Measurements from ENCODE around the gene FUT6.

The FUT6 gene

GRCh38 chr19:5806905-5807304 is 32.6 kb downstream of the FUT6 start:
- no peak for TF ChIP-seq CTCF (IDR thresholded peaks at IDR 0.05; ENCODE audit: extremely low read depth, insufficient read depth, missing control alignments)
- DNase-seq (ENCODE audit: low spot score), result no peak
- in situ Hi-C loops (cut with MboI; ENCODE audit: low pct_unique_long_range_greater_than_20kb, low sequenced_read_pairs, unreplicated experiment), result loop anchor here (25.0 kb wide), 1 partner anchor 205 kb away; no protein-coding TSS in a partner anchor

- TF ChIP-seq CTCF (IDR thresholded peaks at IDR 0.05; ENCODE audit: extremely low read depth, insufficient read depth, missing control alignments), result no peak
- DNase-seq (ENCODE audit: low spot score), result no peak
- in situ Hi-C loops (cut with MboI; ENCODE audit: low pct_unique_long_range_greater_than_20kb, low sequenced_read_pairs, unreplicated experiment), result loop anchor here (25.0 kb wide), 1 partner anchor 206 kb away; no protein-coding TSS in a partner anchor
Observed at GRCh38 chr19:5806133-5806489, 33.4 kb downstream of the FUT6 start.

- in situ Hi-C loops (cut with MboI; ENCODE audit: low pct_unique_long_range_greater_than_20kb, low sequenced_read_pairs, unreplicated experiment), result loop anchor here (25.0 kb wide), 1 partner anchor 207 kb away; no protein-coding TSS in a partner anchor
Observed at GRCh38 chr19:5805462-5806132, 33.9 kb downstream of the FUT6 start.

GRCh38 chr19:5804516-5805461 is 34.7 kb downstream of the FUT6 start, which contains the start of gene NRTN:
TSS of gene NRTN (plus strand) at chr19:5805067. CDS start at chr19:5824166, 19,099 bp downstream.
- in situ Hi-C loops (cut with MboI; ENCODE audit: low pct_unique_long_range_greater_than_20kb, low sequenced_read_pairs, unreplicated experiment), result loop anchor here (25.0 kb wide), 1 partner anchor 208 kb away; no protein-coding TSS in a partner anchor
- TF ChIP-seq CTCF (IDR thresholded peaks at IDR 0.05; ENCODE audit: extremely low read depth, insufficient read depth, missing control alignments), result no peak
- peak; percentile 89 for DNase-seq (ENCODE audit: low spot score)

More at GRCh38 chr19:5805462-5806132, 33.9 kb downstream of the FUT6 start:
- TF ChIP-seq CTCF (IDR thresholded peaks at IDR 0.05; ENCODE audit: extremely low read depth, insufficient read depth, missing control alignments), result peak; percentile 69
- DNase-seq (ENCODE audit: low spot score), result peak; percentile 81

- peak; percentile 99 for DNase-seq (ENCODE audit: low spot score)
- in situ Hi-C loops (cut with MboI; ENCODE audit: low pct_unique_long_range_greater_than_20kb, low sequenced_read_pairs, unreplicated experiment), result loop anchor here (25.0 kb wide), 1 partner anchor 208 kb away; no protein-coding TSS in a partner anchor
- peak; percentile 97 for TF ChIP-seq CTCF (IDR thresholded peaks at IDR 0.05; ENCODE audit: extremely low read depth, insufficient read depth, missing control alignments)
Observed at GRCh38 chr19:5803752-5804515, 35.6 kb downstream of the FUT6 start.

GRCh38 chr19:5803441-5803751 is 36.1 kb downstream of the FUT6 start:
- in situ Hi-C loops (cut with MboI; ENCODE audit: low pct_unique_long_range_greater_than_20kb, low sequenced_read_pairs, unreplicated experiment), result loop anchor here (25.0 kb wide), 1 partner anchor 209 kb away; no protein-coding TSS in a partner anchor
- no peak for TF ChIP-seq CTCF (IDR thresholded peaks at IDR 0.05; ENCODE audit: extremely low read depth, insufficient read depth, missing control alignments)
- DNase-seq (ENCODE audit: low spot score), result no peak
